ENCODE data around the gene MRPL38.

MRPL38 gene

DNA sequence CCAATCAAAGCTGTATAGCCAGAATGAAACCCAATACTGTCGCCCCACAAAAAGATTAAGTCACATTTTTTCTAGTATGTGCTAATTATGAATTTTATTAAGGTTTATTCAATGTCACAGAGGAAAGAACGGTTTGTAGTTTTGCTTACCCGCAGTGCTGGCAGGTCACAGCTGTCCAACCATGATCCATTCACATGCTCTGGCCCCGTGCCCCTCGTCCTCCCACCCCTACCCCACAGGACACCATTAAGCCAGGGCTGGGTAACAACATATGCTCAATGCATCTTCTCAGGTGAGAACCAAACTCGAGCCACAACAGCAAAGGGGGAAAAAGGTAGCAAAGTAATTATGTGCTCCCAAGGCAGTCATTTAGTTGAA is 36.7 kb upstream of the MRPL38 start:
- TF ChIP-seq CTCF (IDR thresholded peaks at IDR 0.05; ENCODE audit: extremely low read depth, insufficient read depth, missing control alignments) = no peak
- in situ Hi-C loops (cut with MboI; ENCODE audit: low pct_unique_long_range_greater_than_20kb, low sequenced_read_pairs, unreplicated experiment) = no loop called here
- DNase-seq (ENCODE audit: low spot score) = no peak

- in situ Hi-C loops (cut with MboI; ENCODE audit: low pct_unique_long_range_greater_than_20kb, low sequenced_read_pairs, unreplicated experiment) = no loop called here
- peak; percentile 98 for DNase-seq (ENCODE audit: low spot score)
- peak; percentile 9 for TF ChIP-seq CTCF (IDR thresholded peaks at IDR 0.05; ENCODE audit: extremely low read depth, insufficient read depth, missing control alignments)
Observed at GRCh38 chr17:75940727-75941441, 36.2 kb upstream of the MRPL38 start, which contains the start of gene FBF1. Gene FBF1, minus strand, starts transcription at chr17:75941042. Its CDS starts 2,893 bp downstream, at chr17:75938149.

DNA sequence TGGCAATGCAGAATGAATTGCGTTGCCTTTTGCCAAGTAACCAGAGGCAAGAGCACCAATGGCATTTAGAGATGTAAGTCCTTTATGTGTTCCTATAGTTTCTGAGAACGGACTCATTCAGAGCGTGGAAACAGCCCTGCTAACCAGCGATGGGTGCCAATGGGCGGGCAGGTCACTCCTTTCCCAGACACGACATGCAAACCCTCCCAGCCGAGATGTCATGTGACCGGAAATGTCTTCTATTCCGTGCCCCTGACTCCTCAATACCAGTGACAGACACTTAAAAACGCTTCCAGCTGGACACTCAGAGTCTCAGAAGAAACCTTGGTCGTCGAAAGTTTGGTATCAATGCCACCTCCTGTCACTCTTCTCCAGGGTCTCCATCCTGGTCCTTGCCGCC is 33.0 kb upstream of the MRPL38 start:
- in situ Hi-C loops (cut with MboI; ENCODE audit: low pct_unique_long_range_greater_than_20kb, low sequenced_read_pairs, unreplicated experiment) = no loop called here
- TF ChIP-seq CTCF (IDR thresholded peaks at IDR 0.05; ENCODE audit: extremely low read depth, insufficient read depth, missing control alignments) = no peak
- DNase-seq (ENCODE audit: low spot score) = no peak

- TF ChIP-seq CTCF (IDR thresholded peaks at IDR 0.05; ENCODE audit: extremely low read depth, insufficient read depth, missing control alignments) = no peak
- DNase-seq (ENCODE audit: low spot score) = no peak
- in situ Hi-C loops (cut with MboI; ENCODE audit: low pct_unique_long_range_greater_than_20kb, low sequenced_read_pairs, unreplicated experiment) = no loop called here
Observed at GRCh38 chr17:75933808-75934207, 29.1 kb upstream of the MRPL38 start.

DNA sequence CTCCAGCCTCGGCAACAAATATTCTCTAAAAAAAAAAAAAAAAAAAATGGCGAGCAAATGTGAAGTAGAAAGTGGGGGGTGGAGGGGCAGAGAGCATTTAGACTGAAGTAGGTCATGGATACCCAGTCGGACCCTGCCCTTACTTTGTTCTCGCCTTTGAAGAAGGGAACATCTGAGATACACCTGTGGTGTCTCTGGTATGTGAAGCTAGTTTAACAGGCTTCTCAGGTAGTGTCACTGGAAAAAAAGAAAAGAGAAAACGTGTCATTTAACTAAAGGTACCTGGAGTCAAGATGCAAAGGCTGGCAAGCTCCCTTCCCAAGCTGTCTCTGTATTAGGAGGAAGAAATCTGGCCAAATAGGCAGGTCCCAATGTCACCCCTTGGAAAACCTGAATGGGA is 28.2 kb upstream of the MRPL38 start:
- no peak for TF ChIP-seq CTCF (IDR thresholded peaks at IDR 0.05; ENCODE audit: extremely low read depth, insufficient read depth, missing control alignments)
- in situ Hi-C loops (cut with MboI; ENCODE audit: low pct_unique_long_range_greater_than_20kb, low sequenced_read_pairs, unreplicated experiment) = no loop called here
- DNase-seq (ENCODE audit: low spot score) = no peak

GRCh38 chr17:75931062-75931461 is 26.4 kb upstream of the MRPL38 start:
- no peak for DNase-seq (ENCODE audit: low spot score)
- in situ Hi-C loops (cut with MboI; ENCODE audit: low pct_unique_long_range_greater_than_20kb, low sequenced_read_pairs, unreplicated experiment) = no loop called here
- no peak for TF ChIP-seq CTCF (IDR thresholded peaks at IDR 0.05; ENCODE audit: extremely low read depth, insufficient read depth, missing control alignments)

All from GM13977 (cell line).